GM12875 (cell line): ENCODE results near the gene ZNF780A.

Source experiments
- H3K4me3 ChIP-seq: one replicate; pipeline ENCODE4 v1.5.1; 2011; ENCODE audit warnings: low read depth, low read length, control low read depth
- CTCF ChIP-seq: IDR thresholded peaks from 2 replicates; pipeline ENCODE4 v1.5.1; 2011; ENCODE audit warnings: low read depth, mild to moderate bottlenecking, control low read depth, inconsistent platforms, low read length, moderate library complexity, borderline replicate concordance; ENCODE audit not compliant: insufficient read depth

Gene ZNF780A

GRCh38 chr19:40103600-40103999, 12.9 kb upstream of the ZNF780A start:
- H3K4me3 ChIP-seq: no peak overlapping the region
- no peak for TF ChIP-seq CTCF

- TF ChIP-seq CTCF: no peak
- H3K4me3 ChIP-seq: no peak overlapping the region
These were observed 11.1 kb upstream of the ZNF780A start for GRCh38 chr19:40101813-40102212.

GRCh38 chr19:40093416-40093815, 2.7 kb upstream of the ZNF780A start:
- no peak for TF ChIP-seq CTCF
- no peak overlapping the region for H3K4me3 ChIP-seq

GRCh38 chr19:40091205-40092129, 724 bp upstream of the ZNF780A start:
- no peak for TF ChIP-seq CTCF
- H3K4me3 ChIP-seq: peak overlapping the region; percentile 82

- H3K4me3 ChIP-seq: no peak overlapping the region
- no peak for TF ChIP-seq CTCF
These were observed 1.3 kb downstream of the ZNF780A start for GRCh38 chr19:40089462-40089861.

- H3K4me3 ChIP-seq: no peak overlapping the region
These were observed 2.3 kb downstream of the ZNF780A start for GRCh38 chr19:40088299-40089047.

More at GRCh38 chr19:40088299-40089047, 2.3 kb downstream of the ZNF780A start:
- no peak for TF ChIP-seq CTCF
